ENCODE results near the gene SETDB2.

SETDB2 gene

GRCh38 chr13:49444524-49445395 lies 686 bp downstream of the SETDB2 start:
- Mint-ChIP-seq H3K36me3 (peaks cover 3% of the 10 kb centered on the region), H3K27ac (peak overlapping the region; percentile 95), H3K4me1 (ENCODE audit: low read depth) (peaks cover 59% of the 10 kb centered on the region), H3K9me3 (ENCODE audit: low read depth) (no peaks in the 10 kb centered on the region), H3K4me3 (peak overlapping the region; percentile 92), H3K27me3 (no peaks in the 10 kb centered on the region)

DNA sequence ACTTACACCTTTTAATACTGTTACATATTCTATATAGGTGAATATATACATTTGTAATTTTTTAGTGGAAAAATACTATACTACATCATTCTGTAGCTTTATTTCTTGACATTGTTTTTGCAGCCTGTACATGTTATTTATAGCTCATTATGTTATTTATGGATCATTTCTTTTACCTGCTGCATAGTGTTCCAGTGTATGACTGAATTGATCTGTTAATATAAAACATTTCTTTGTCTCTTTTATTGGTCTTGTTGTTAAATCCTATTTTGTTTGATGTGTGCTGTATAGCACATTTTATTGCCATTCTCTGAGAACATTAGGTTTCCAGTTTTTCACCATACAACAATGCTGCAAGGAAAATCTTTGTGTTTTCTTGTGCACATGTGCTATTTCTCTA lies 2.4 kb downstream of the SETDB2 start:
- Mint-ChIP-seq H3K4me3 (peak overlapping the region; percentile 80), H3K4me1 (ENCODE audit: low read depth) (peaks cover 68% of the 10 kb centered on the region), H3K9me3 (ENCODE audit: low read depth) (no peaks in the 10 kb centered on the region), H3K36me3 (peaks cover 4% of the 10 kb centered on the region), H3K27ac (peak overlapping the region; percentile 92), H3K27me3 (no peaks in the 10 kb centered on the region)

DNA sequence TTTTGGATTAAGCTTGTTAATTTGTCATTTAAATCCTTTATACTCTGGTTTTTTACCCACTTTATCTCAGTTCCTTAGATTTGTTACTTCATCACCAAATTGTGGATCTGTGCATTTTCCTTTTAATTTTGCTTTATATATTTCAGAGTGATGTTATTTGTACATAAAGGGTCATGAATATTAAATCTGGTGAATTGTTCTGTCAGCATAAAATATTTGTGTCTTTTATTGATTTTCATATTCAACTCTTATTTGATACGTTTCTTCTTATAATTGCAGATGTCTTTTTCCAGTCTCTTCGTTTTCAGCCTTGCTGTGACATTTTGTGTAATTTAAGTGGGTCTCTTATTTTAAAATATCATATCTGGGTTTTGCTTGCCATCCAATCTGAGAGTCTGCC lies 4.7 kb downstream of the SETDB2 start:
- H3K4me3 Mint-ChIP-seq, result no peak overlapping the region
- H3K4me1 Mint-ChIP-seq (ENCODE audit: low read depth), result peaks cover 65% of the 10 kb centered on the region
- H3K27me3 Mint-ChIP-seq, result no peaks in the 10 kb centered on the region
- H3K27ac Mint-ChIP-seq, result peak overlapping the region; percentile 85
- no peaks in the 10 kb centered on the region for H3K9me3 Mint-ChIP-seq (ENCODE audit: low read depth)
- H3K36me3 Mint-ChIP-seq, result peaks cover 6% of the 10 kb centered on the region

GRCh38 chr13:49450105-49450819 lies 6.2 kb downstream of the SETDB2 start:
- peak overlapping the region; percentile 27 for H3K4me3 Mint-ChIP-seq
- H3K36me3 Mint-ChIP-seq, result peaks cover 6% of the 10 kb centered on the region
- peaks cover 72% of the 10 kb centered on the region for H3K4me1 Mint-ChIP-seq (ENCODE audit: low read depth)

DNA sequence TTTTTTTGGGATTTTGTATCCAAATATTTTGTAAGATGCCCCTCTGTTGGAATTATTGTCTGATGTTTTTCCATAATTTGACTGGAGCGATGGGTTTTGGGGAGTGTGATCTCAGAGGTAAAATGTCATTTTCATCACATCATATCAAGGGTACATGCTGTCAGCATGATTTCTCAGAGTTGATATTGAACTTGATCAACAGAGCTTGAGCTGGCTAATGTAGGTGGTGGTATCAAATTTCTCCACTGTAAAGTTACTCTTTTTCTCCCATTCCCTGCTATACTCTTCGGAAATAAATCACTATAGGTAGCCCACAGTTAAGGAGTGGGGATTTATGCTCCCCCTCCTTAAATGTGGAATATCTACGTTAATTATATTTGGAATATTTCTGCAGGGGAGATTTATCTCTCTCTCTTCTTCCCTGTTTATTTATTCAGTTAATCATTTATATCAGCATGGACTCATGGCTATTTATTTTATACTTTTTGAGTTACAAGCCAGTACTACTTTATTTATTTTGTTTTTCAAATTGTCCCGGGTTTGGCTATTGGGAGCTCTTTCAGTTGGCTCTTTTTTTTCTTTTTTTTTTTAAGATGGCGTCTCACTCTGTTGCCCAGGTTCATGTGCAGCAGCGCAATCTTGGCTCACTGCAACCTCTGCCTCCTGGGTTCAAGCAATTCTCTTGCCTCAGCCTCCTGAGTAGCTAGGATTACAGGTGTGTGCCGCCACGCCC lies 8.8 kb downstream of the SETDB2 start:
- Mint-ChIP-seq H3K4me1 (ENCODE audit: low read depth) (peaks cover 58% of the 10 kb centered on the region), H3K27me3 (no peaks in the 10 kb centered on the region), H3K27ac (peak overlapping the region; percentile 2), H3K4me3 (no peak overlapping the region), H3K9me3 (ENCODE audit: low read depth) (no peaks in the 10 kb centered on the region), H3K36me3 (peaks cover 6% of the 10 kb centered on the region)

More at GRCh38 chr13:49450105-49450819, 6.2 kb downstream of the SETDB2 start:
- no peaks in the 10 kb centered on the region for H3K27me3 Mint-ChIP-seq
- no peaks in the 10 kb centered on the region for H3K9me3 Mint-ChIP-seq (ENCODE audit: low read depth)
- peak overlapping the region; percentile 31 for H3K27ac Mint-ChIP-seq

DNA sequence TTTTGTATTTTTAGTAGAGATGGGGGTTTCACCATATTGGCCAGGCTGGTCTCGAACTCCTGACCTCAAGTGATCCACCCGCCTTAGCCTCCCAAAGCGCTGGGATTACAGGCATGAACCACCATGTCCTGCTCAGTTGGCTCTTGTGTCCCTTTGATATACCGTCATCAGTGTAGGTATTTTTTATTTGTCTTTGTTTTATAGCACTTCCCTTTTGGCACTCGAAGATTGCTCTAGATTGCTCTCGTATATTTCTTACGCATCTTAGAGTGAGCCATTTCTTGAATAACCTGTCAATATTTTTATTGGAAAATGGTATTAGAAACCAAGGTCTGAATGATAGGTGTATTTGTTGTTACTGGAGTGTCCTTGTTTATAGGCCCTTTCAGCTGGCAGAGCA lies 9.4 kb downstream of the SETDB2 start:
- no peaks in the 10 kb centered on the region for H3K27me3 Mint-ChIP-seq
- no peak overlapping the region for H3K27ac Mint-ChIP-seq
- H3K4me1 Mint-ChIP-seq (ENCODE audit: low read depth), result peaks cover 52% of the 10 kb centered on the region
- H3K9me3 Mint-ChIP-seq (ENCODE audit: low read depth), result no peaks in the 10 kb centered on the region
- peaks cover 8% of the 10 kb centered on the region for H3K36me3 Mint-ChIP-seq
- no peak overlapping the region for H3K4me3 Mint-ChIP-seq

- no peak overlapping the region for H3K4me3 Mint-ChIP-seq
Observed at GRCh38 chr13:49454388-49455006, 10.4 kb downstream of the SETDB2 start.

DNA sequence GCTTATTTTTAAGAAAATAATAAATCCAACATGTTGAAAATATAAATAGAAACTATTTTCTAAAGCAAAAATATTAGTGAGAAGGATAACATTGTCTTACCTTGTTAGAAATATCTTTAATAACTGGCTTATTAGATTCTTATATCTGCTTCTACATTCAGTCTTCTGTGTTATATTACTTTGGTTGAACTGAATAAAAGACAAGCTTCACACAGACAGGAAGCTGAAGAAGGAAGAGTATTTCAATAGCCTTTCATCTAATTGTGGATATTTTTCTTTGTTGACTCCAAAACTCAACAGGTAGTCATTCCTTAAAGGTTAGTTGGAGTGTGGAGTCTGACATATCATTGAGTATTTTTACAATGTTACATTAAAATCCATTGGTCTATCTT lies 10.9 kb downstream of the SETDB2 start:
- peak overlapping the region; percentile 13 for H3K27ac Mint-ChIP-seq
- no peaks in the 10 kb centered on the region for H3K9me3 Mint-ChIP-seq (ENCODE audit: low read depth)
- H3K4me3 Mint-ChIP-seq, result no peak overlapping the region
- peaks cover 4% of the 10 kb centered on the region for H3K36me3 Mint-ChIP-seq
- peaks cover 37% of the 10 kb centered on the region for H3K4me1 Mint-ChIP-seq (ENCODE audit: low read depth)
- no peaks in the 10 kb centered on the region for H3K27me3 Mint-ChIP-seq

More at GRCh38 chr13:49454388-49455006, 10.4 kb downstream of the SETDB2 start:
- H3K27me3 Mint-ChIP-seq, result no peaks in the 10 kb centered on the region
- peaks cover 42% of the 10 kb centered on the region for H3K4me1 Mint-ChIP-seq (ENCODE audit: low read depth)
- H3K9me3 Mint-ChIP-seq (ENCODE audit: low read depth), result no peaks in the 10 kb centered on the region
- no peak overlapping the region for H3K27ac Mint-ChIP-seq
- peaks cover 8% of the 10 kb centered on the region for H3K36me3 Mint-ChIP-seq

DNA sequence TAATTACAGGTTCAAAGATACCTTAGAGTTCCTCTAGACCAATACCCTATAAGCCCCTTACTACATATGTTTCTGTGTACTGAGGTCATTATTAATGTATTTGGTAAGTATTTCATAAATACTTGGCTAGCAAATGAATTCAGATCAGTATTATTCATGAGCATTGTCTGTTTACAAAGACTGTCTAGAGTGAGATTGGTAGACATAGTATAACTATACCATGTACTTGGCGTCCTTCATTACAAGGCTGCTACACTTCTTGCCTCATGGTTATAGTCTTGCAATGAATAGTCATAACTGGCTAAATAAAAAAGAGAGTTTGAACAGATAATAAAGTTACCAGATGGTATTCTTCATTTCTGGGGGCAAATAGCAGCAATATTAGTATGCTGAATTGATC lies 12.1 kb downstream of the SETDB2 start:
- H3K4me1 Mint-ChIP-seq (ENCODE audit: low read depth), result peaks cover 31% of the 10 kb centered on the region

DNA sequence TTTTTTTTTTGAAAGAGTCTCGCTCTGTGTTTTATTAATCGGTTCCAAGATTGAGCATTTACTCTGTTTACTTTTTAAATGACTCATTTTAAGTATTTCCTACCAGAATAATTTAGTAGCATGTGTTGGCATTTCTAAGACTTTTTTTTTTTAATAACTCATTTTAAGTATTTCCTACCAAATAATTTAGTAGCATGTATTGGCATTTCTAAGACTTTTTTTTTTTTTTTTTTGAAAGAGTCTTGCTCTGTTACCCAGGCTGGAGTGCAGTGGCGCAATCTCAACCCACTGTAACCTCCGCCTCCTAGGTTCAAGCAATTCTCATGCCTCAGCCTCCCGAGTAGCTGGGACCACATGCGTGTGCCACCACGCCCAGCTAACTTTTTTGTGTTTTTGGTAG lies 13.1 kb downstream of the SETDB2 start:
- H3K4me1 Mint-ChIP-seq (ENCODE audit: low read depth), result peaks cover 28% of the 10 kb centered on the region
- no peaks in the 10 kb centered on the region for H3K9me3 Mint-ChIP-seq (ENCODE audit: low read depth)
- H3K36me3 Mint-ChIP-seq, result peaks cover 13% of the 10 kb centered on the region
- no peaks in the 10 kb centered on the region for H3K27me3 Mint-ChIP-seq
- H3K4me3 Mint-ChIP-seq, result no peak overlapping the region
- no peak overlapping the region for H3K27ac Mint-ChIP-seq

More for the DNA sequence above, 12.1 kb downstream of the SETDB2 start:
- Mint-ChIP-seq H3K27me3 (no peaks in the 10 kb centered on the region), H3K36me3 (peaks cover 8% of the 10 kb centered on the region), H3K27ac (no peak overlapping the region), H3K4me3 (no peak overlapping the region), H3K9me3 (ENCODE audit: low read depth) (no peaks in the 10 kb centered on the region)

DNA sequence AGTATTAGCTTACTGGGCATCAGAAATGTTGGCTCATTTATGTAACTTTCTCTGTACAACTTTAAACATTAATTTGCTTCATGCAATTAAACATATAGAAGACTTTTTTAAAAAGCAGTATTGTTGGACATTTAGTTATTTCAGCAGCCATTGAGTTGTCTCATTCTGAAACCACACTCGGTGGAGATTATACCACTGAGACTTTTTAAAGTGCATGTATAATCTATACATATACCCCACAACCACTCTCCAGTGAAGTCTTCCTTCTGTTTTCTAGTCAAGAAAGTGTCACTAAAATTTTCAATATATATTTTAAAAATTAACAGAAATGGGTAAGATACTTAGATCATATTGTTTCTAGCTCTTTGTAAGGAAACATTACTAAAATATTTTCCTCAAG lies 15.5 kb downstream of the SETDB2 start:
- Mint-ChIP-seq H3K27ac (no peak overlapping the region), H3K9me3 (ENCODE audit: low read depth) (no peaks in the 10 kb centered on the region), H3K36me3 (peaks cover 28% of the 10 kb centered on the region), H3K27me3 (no peaks in the 10 kb centered on the region), H3K4me1 (ENCODE audit: low read depth) (peaks cover 13% of the 10 kb centered on the region), H3K4me3 (no peak overlapping the region)

- H3K36me3 Mint-ChIP-seq, result peaks cover 31% of the 10 kb centered on the region
- H3K27me3 Mint-ChIP-seq, result no peaks in the 10 kb centered on the region
- H3K27ac Mint-ChIP-seq, result no peak overlapping the region
- no peaks in the 10 kb centered on the region for H3K9me3 Mint-ChIP-seq (ENCODE audit: low read depth)
- H3K4me1 Mint-ChIP-seq (ENCODE audit: low read depth), result no peaks in the 10 kb centered on the region
- no peak overlapping the region for H3K4me3 Mint-ChIP-seq
Observed at GRCh38 chr13:49464085-49464484, 20.0 kb downstream of the SETDB2 start.

DNA sequence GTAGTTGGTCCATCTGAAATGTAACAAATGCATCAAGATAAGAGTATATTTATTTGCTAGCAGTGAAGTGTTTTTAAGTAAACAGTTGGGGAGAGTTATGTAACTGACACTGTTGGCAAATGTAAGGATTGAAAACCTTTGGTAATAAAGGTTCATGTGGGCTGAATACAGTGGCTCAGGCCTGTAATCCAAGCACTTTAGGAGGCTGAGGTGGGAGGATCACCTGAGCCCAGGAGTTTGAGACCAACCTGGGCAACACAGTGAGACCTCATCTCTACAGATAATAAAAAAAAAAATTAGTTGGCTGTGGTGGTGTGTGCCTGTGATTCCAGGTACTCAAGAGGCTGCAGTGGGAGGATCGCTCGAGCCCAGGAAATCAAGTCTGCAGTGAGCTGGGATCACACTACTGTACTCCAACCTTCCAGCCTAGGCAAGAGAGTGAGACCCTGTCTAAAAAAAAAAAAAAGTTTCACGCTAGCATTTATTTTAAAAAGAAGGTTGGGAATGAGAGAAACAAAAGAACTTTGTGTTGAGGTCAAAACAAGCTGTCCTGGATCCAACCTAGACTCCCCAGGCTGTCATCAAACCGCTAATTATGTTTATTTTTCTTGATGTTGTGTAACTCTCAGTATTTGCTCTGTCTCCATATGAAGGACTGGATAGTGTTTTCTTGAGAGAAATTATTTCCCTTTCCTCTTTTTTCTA lies 20.7 kb downstream of the SETDB2 start:
- no peaks in the 10 kb centered on the region for H3K4me1 Mint-ChIP-seq (ENCODE audit: low read depth)
- peaks cover 32% of the 10 kb centered on the region for H3K36me3 Mint-ChIP-seq
- no peaks in the 10 kb centered on the region for H3K9me3 Mint-ChIP-seq (ENCODE audit: low read depth)
- no peak overlapping the region for H3K4me3 Mint-ChIP-seq
- no peak overlapping the region for H3K27ac Mint-ChIP-seq
- no peaks in the 10 kb centered on the region for H3K27me3 Mint-ChIP-seq

DNA sequence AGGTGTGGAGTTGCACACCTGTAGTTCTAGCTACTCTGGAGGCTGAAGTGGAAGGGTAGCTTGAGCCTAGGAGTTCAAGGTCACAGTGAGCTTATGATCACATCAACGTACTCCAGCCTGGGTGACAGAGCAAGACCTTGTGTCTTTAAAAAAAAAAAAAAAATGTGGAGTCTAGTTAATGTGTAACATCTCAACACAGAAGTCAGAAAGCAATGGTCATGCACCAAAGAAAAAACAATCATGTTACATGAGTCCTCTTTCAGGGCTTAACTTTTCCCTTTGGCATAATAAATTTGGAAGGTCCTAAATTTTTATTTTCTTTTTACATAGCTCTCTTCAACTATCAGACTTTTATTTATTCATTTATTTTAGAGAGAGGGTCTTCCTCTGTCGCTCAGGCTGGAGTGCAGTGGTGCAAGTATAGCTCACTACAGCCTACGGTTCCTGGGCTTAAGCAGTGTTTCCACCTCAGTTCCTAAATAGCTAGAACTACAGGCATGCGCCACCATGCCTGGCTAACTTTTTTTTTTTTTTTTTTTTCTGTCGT lies 22.3 kb downstream of the SETDB2 start:
- Mint-ChIP-seq H3K36me3 (peaks cover 31% of the 10 kb centered on the region), H3K9me3 (ENCODE audit: low read depth) (no peaks in the 10 kb centered on the region), H3K27me3 (no peaks in the 10 kb centered on the region), H3K4me3 (no peak overlapping the region), H3K4me1 (ENCODE audit: low read depth) (no peaks in the 10 kb centered on the region), H3K27ac (no peak overlapping the region)

Measured in activated naive CD8-positive, alpha-beta T cell (primary cell).